ENCODE results near the gene FRMD8. TPM values are rescaled to one million over a fixed set of nuclear protein-coding genes. Genes with fewer than 3 reads are reported as not detected.

Gene FRMD8
- total and polyA plus RNA-seq, 4 donors: 2.8 to 22.8 (median 15.0) TPM

- WGBS: 87% methylated on average over 8 of the region's 8 CpGs
- peaks cover 0 to 9% (median 4%) of the 10 kb centered on the region in 4 donors for H3K4me1 ChIP-seq (ENCODE audit: control insufficient read depth in 4 of 4, insufficient read depth in 4 of 4, low read length in 3 of 4)
- H3K36me3 ChIP-seq (ENCODE audit: control insufficient read depth in 4 of 4, insufficient read depth in 3 of 4, low read depth in 1 of 4, low read length in 3 of 4): no peaks in the 10 kb centered on the region
- H3K27me3 ChIP-seq (ENCODE audit: control insufficient read depth in 4 of 4, insufficient read depth in 4 of 4, low read length in 3 of 4): no peaks in the 10 kb centered on the region
- H3K9ac ChIP-seq (ENCODE audit: low read depth in 1 of 2, low read length in 2 of 2): no peak overlapping the region
- H3K9me3 ChIP-seq (ENCODE audit: control insufficient read depth in 4 of 4, low read length in 3 of 4): no peaks in the 10 kb centered on the region
- H3K4me3 ChIP-seq (ENCODE audit: low read depth in 1 of 3, low read length in 3 of 3): no peak overlapping the region
- H3K27ac ChIP-seq (ENCODE audit: low read depth in 1 of 2, low read length in 2 of 2): no peak overlapping the region
- DNase-seq (ENCODE audit: low spot score): no peak
- TF ChIP-seq YY1 (IDR thresholded peaks at IDR 0.05) (no peak), FOXA1 (IDR thresholded peaks at IDR 0.05) (no peak), JUND (IDR thresholded peaks at IDR 0.05) (no peak), TAF1 (conservative IDR thresholded peaks at IDR 0.05) (no peak), NR2F2 (IDR thresholded peaks at IDR 0.05) (no peak), HNF4A (conservative IDR thresholded peaks at IDR 0.05) (no peak), SP1 (IDR thresholded peaks at IDR 0.05) (no peak), MAX (IDR thresholded peaks at IDR 0.05) (no peak)
- TF ChIP-seq, protein P1, sequence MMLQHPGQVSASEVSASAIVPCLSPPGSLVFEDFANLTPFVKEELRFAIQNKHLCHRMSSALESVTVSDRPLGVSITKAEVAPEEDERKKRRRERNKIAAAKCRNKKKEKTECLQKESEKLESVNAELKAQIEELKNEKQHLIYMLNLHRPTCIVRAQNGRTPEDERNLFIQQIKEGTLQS (IDR thresholded peaks at IDR 0.05): no peak
- TF ChIP-seq, protein P2, sequence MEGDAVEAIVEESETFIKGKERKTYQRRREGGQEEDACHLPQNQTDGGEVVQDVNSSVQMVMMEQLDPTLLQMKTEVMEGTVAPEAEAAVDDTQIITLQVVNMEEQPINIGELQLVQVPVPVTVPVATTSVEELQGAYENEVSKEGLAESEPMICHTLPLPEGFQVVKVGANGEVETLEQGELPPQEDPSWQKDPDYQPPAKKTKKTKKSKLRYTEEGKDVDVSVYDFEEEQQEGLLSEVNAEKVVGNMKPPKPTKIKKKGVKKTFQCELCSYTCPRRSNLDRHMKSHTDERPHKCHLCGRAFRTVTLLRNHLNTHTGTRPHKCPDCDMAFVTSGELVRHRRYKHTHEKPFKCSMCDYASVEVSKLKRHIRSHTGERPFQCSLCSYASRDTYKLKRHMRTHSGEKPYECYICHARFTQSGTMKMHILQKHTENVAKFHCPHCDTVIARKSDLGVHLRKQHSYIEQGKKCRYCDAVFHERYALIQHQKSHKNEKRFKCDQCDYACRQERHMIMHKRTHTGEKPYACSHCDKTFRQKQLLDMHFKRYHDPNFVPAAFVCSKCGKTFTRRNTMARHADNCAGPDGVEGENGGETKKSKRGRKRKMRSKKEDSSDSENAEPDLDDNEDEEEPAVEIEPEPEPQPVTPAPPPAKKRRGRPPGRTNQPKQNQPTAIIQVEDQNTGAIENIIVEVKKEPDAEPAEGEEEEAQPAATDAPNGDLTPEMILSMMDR (IDR thresholded peaks at IDR 0.05; ENCODE audit: low read depth, low read length, missing input control): no peak
Observed at GRCh38 chr11:65375012-65375411, 11.4 kb upstream of the FRMD8 start.

DNA sequence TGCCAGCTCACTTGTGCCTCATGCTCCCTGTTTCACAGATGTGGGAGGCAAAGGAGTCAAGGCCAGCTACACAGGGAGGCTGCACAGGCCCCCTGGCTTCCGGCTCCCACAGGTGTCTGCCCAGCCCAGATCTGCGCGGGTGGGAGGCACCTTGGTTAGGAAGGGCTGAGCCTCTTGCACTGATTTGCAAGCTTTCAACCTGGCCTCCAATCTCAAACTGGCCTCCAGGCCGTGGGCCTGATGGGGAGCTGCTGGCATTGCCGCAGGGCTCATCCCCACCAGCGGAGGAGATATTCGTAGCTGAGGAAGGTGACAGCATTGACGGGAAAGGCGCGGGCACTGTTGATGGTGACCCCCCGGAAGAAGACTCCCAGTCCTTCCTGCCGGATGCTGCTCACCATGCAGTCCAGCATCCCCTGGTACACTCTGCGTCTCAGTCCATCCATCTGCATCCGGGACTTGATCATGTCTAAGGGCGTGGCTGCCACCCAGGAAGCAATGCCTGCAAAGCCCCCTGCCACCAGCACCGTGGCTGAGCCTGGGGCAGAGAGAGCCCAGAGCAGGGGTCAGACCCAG is 10.2 kb upstream of the FRMD8 start:
- no peak overlapping the region for H3K4me3 ChIP-seq (ENCODE audit: low read depth in 1 of 3, low read length in 3 of 3)
- H3K4me1 ChIP-seq (ENCODE audit: control insufficient read depth in 4 of 4, insufficient read depth in 4 of 4, low read length in 3 of 4): peaks cover 0 to 18% (median 11%) of the 10 kb centered on the region in 4 donors
- H3K9ac ChIP-seq (ENCODE audit: low read depth in 1 of 2, low read length in 2 of 2): no peak overlapping the region
- no peak for TF ChIP-seq JUND (IDR thresholded peaks at IDR 0.05)
- no peak for TF ChIP-seq TAF1 (conservative IDR thresholded peaks at IDR 0.05)
- TF ChIP-seq, protein P2 (IDR thresholded peaks at IDR 0.05; ENCODE audit: low read depth, low read length, missing input control): no peak
- no peak for TF ChIP-seq RXRA (IDR thresholded peaks at IDR 0.05)
- no peak for TF ChIP-seq RAD21 (IDR thresholded peaks at IDR 0.05)
- no peak for TF ChIP-seq GABPA (IDR thresholded peaks at IDR 0.05 in 1 of 2, conservative IDR thresholded peaks at IDR 0.05 in 1 of 2)
- TF ChIP-seq, protein P3, sequence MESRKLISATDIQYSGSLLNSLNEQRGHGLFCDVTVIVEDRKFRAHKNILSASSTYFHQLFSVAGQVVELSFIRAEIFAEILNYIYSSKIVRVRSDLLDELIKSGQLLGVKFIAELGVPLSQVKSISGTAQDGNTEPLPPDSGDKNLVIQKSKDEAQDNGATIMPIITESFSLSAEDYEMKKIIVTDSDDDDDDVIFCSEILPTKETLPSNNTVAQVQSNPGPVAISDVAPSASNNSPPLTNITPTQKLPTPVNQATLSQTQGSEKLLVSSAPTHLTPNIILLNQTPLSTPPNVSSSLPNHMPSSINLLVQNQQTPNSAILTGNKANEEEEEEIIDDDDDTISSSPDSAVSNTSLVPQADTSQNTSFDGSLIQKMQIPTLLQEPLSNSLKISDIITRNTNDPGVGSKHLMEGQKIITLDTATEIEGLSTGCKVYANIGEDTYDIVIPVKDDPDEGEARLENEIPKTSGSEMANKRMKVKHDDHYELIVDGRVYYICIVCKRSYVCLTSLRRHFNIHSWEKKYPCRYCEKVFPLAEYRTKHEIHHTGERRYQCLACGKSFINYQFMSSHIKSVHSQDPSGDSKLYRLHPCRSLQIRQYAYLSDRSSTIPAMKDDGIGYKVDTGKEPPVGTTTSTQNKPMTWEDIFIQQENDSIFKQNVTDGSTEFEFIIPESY (IDR thresholded peaks at IDR 0.05): no peak
- TF ChIP-seq HNF4A (conservative IDR thresholded peaks at IDR 0.05): no peak
- no peak for TF ChIP-seq MAX (IDR thresholded peaks at IDR 0.05)
- TF ChIP-seq FOXA2 (IDR thresholded peaks at IDR 0.05): no peak
- TF ChIP-seq NR2F2 (IDR thresholded peaks at IDR 0.05): no peak
- no peak for TF ChIP-seq SP1 (IDR thresholded peaks at IDR 0.05)
- no peak for TF ChIP-seq REST (IDR thresholded peaks at IDR 0.05)
- no peak for TF ChIP-seq FOXA1 (IDR thresholded peaks at IDR 0.05)
- no peak for DNase-seq (ENCODE audit: low spot score)
- no peaks in the 10 kb centered on the region for H3K9me3 ChIP-seq (ENCODE audit: control insufficient read depth in 4 of 4, low read length in 3 of 4)
- WGBS: 95% methylated on average over 16 of the region's 16 CpGs
- H3K36me3 ChIP-seq (ENCODE audit: control insufficient read depth in 4 of 4, insufficient read depth in 3 of 4, low read depth in 1 of 4, low read length in 3 of 4): no peaks in the 10 kb centered on the region
- H3K27ac ChIP-seq (ENCODE audit: low read depth in 1 of 2, low read length in 2 of 2): no peak overlapping the region
- H3K27me3 ChIP-seq (ENCODE audit: control insufficient read depth in 4 of 4, insufficient read depth in 4 of 4, low read length in 3 of 4): no peaks in the 10 kb centered on the region
